Stimulated activated CD8-positive, alpha-beta memory T cell treated with anti-CD3 and anti-CD28 coated beads, Interleukin-12 subunit alpha, Interleukin-12 subunit beta, amount 100 ng/mL, for 24 hours (primary cell): ENCODE measurements around the gene CPAMD8.
"Not testable (repeated sequence)": the region's sequence is repeated elsewhere in the genome, so short reads cannot be mapped to it uniquely, and the experiment has no call there.

Experiments
- DNase-seq: peaks from one replicate; pipeline ENCODE4 v3.0.0-alpha.2; 2020; ENCODE audit errors: extremely low read depth

Gene CPAMD8

GRCh38 chr19:17001603-17002183, 24.9 kb downstream of the CPAMD8 start:
- peak; percentile 17 for DNase-seq

- no peak for DNase-seq
Observed at GRCh38 chr19:16998635-16999194, 27.9 kb downstream of the CPAMD8 start.

GRCh38 chr19:16996838-16997490, 29.6 kb downstream of the CPAMD8 start:
- DNase-seq = not testable (repeated sequence)

- no peak for DNase-seq
Observed at GRCh38 chr19:16988661-16989060, 37.9 kb downstream of the CPAMD8 start.

- no peak for DNase-seq
Observed at GRCh38 chr19:16985403-16985802, 41.2 kb downstream of the CPAMD8 start.

GRCh38 chr19:16982586-16982985, 44.0 kb downstream of the CPAMD8 start:
- not testable (repeated sequence) for DNase-seq

GRCh38 chr19:16978839-16979802, 47.5 kb downstream of the CPAMD8 start:
- DNase-seq = no peak

- DNase-seq = no peak
Observed at GRCh38 chr19:16978156-16978555, 48.5 kb downstream of the CPAMD8 start.

- DNase-seq = no peak
Observed at GRCh38 chr19:16977306-16977705, 49.3 kb downstream of the CPAMD8 start.

- DNase-seq = no peak
Observed at GRCh38 chr19:16976446-16976845, 50.2 kb downstream of the CPAMD8 start.

- DNase-seq = no peak
Observed at GRCh38 chr19:16970821-16971220, 55.8 kb downstream of the CPAMD8 start.

GRCh38 chr19:16969135-16969534, 57.5 kb downstream of the CPAMD8 start:
- no peak for DNase-seq

GRCh38 chr19:16960996-16961822, 65.4 kb downstream of the CPAMD8 start:
- not testable (repeated sequence) for DNase-seq

GRCh38 chr19:16958277-16958676, 68.3 kb downstream of the CPAMD8 start:
- not testable (repeated sequence) for DNase-seq

GRCh38 chr19:16957855-16958254, 68.8 kb downstream of the CPAMD8 start:
- no peak for DNase-seq

- no peak for DNase-seq
Observed at GRCh38 chr19:16957151-16957701, 69.4 kb downstream of the CPAMD8 start.

GRCh38 chr19:16955161-16955560, 71.4 kb downstream of the CPAMD8 start:
- no peak for DNase-seq

- no peak for DNase-seq
Observed at GRCh38 chr19:16952046-16952445, 74.6 kb downstream of the CPAMD8 start.

GRCh38 chr19:16951529-16951928, 75.1 kb downstream of the CPAMD8 start:
- no peak for DNase-seq

GRCh38 chr19:16949496-16950023, 77.0 kb downstream of the CPAMD8 start:
- DNase-seq = no peak
